Colonic mucosa (tissue), 4 donors: ENCODE results near the gene GLE1. TPM values are rescaled to one million over a fixed set of nuclear protein-coding genes. Genes with fewer than 3 reads are reported as not detected.

Experiments
- DNase-seq: peaks from one replicate; pipeline ENCODE4 v3.0.0-alpha.2; 2020
- H3K27ac ChIP-seq: fragments of 200-600 bp; one replicate; pipeline ENCODE4 v1.8.0; 2021
- H3K27me3 ChIP-seq: fragments of 200-600 bp; one replicate; pipeline ENCODE4 v1.8.0; 2021
- H3K36me3 ChIP-seq: fragments of 200-600 bp; one replicate; pipeline ENCODE4 v1.8.0; 2021
- H3K4me1 ChIP-seq: fragments of 200-600 bp; one replicate; pipeline ENCODE4 v1.8.0; 2021; ENCODE audit warnings: mild to moderate bottlenecking
- H3K4me3 ChIP-seq: fragments of 200-600 bp; one replicate; pipeline ENCODE4 v1.8.0; 2021
- H3K9ac ChIP-seq, 2 donors: one replicate each; pipeline ENCODE4 v1.7.0; 2013; ENCODE audit warnings: control low read depth in 2 of 2, low read depth in 2 of 2, low read length in 2 of 2
- H3K9me3 ChIP-seq: fragments of 200-600 bp; one replicate; pipeline ENCODE4 v1.8.0; 2021
- CTCF ChIP-seq: fragments of 200-600 bp; IDR thresholded peaks from one replicate; pipeline ENCODE4 v1.8.0; 2022; ENCODE audit warnings: antibody characterized with exemption, mild to moderate bottlenecking
- intact Hi-C: fragments of 100-400 bp; cut with DNase I; formaldehyde crosslinking; loops from one replicate; pipeline ENCODE4 v1.14.1; 2022
- total RNA-seq, 2 donors: library from RNA; stranded (reverse); fragmentation: NEBNext Ultra II Directional in 1 of 2; extraction: Animal tissue kit (Norgen Biotek cat#: 25700) in 1 of 2; gene quantifications; one replicate each; pipeline ENCODE4 v1.2.1, GENCODE V29; 2021
- donor health status: healthy.
- donor health status: DM: no; HTN: no; CAD: no.
- donor health status: DM: no; HTN: no; CAD: no.

Gene GLE1
- total RNA-seq, 2 donors from 2014 or later: 30.7 to 44.5 TPM

GRCh38 chr9:128486201-128486600 is 18.3 kb upstream of the GLE1 start:
- intact Hi-C loops: no loop called here
- TF ChIP-seq CTCF: no peak
- H3K4me1 ChIP-seq: no peaks in the 10 kb centered on the region
- H3K36me3 ChIP-seq: no peaks in the 10 kb centered on the region
- H3K9me3 ChIP-seq: no peaks in the 10 kb centered on the region
- no peaks in the 10 kb centered on the region for H3K27me3 ChIP-seq
- H3K4me3 ChIP-seq: no peak overlapping the region
- no peak for DNase-seq
- H3K27ac ChIP-seq: no peak overlapping the region
- no peak overlapping the region for H3K9ac ChIP-seq

- Histone ChIP-seq H3K4me3 (no peak overlapping the region), H3K9ac (no peak overlapping the region), H3K36me3 (no peaks in the 10 kb centered on the region), H3K27me3 (no peaks in the 10 kb centered on the region), H3K4me1 (no peaks in the 10 kb centered on the region), H3K9me3 (no peaks in the 10 kb centered on the region), H3K27ac (no peak overlapping the region)
- no peak for TF ChIP-seq CTCF
- no peak for DNase-seq
- intact Hi-C loops: no loop called here
These were observed 11.1 kb upstream of the GLE1 start for GRCh38 chr9:128493424-128493823.

GRCh38 chr9:128494108-128494745 is 10.3 kb upstream of the GLE1 start:
- Histone ChIP-seq H3K9ac (no peak overlapping the region), H3K27me3 (no peaks in the 10 kb centered on the region)

GRCh38 chr9:128494746-128495129 is 9.8 kb upstream of the GLE1 start:
- Histone ChIP-seq H3K36me3 (no peaks in the 10 kb centered on the region), H3K9ac (peak overlapping the region in 1 of 2 donors; percentile 32), H3K27ac (peak overlapping the region; percentile 2), H3K9me3 (no peaks in the 10 kb centered on the region), H3K4me1 (no peaks in the 10 kb centered on the region), H3K27me3 (no peaks in the 10 kb centered on the region), H3K4me3 (no peak overlapping the region)
- no peak for DNase-seq
- intact Hi-C loops: no loop called here
- TF ChIP-seq CTCF: no peak

More at GRCh38 chr9:128494108-128494745, 10.3 kb upstream of the GLE1 start:
- intact Hi-C loops: no loop called here
- H3K4me1 ChIP-seq: no peaks in the 10 kb centered on the region
- no peaks in the 10 kb centered on the region for H3K36me3 ChIP-seq
- H3K27ac ChIP-seq: peak overlapping the region; percentile 2
- peak; percentile 69 for DNase-seq
- H3K4me3 ChIP-seq: no peak overlapping the region
- no peaks in the 10 kb centered on the region for H3K9me3 ChIP-seq
- no peak for TF ChIP-seq CTCF

GRCh38 chr9:128495296-128495695 is 9.2 kb upstream of the GLE1 start:
- no peak for TF ChIP-seq CTCF
- H3K4me3 ChIP-seq: no peak overlapping the region
- no peaks in the 10 kb centered on the region for H3K4me1 ChIP-seq
- no peak for DNase-seq
- H3K9ac ChIP-seq: no peak overlapping the region
- no peaks in the 10 kb centered on the region for H3K36me3 ChIP-seq
- H3K27ac ChIP-seq: no peak overlapping the region
- intact Hi-C loops: no loop called here
- no peaks in the 10 kb centered on the region for H3K9me3 ChIP-seq
- no peaks in the 10 kb centered on the region for H3K27me3 ChIP-seq
